C4-2B (cell line): Measurements from ENCODE around the gene AVL9.
"Not testable (repeated sequence)": the region's sequence is repeated elsewhere in the genome, so short reads cannot be mapped to it uniquely, and the experiment has no call there.

Source experiments
- H3K27ac ChIP-seq: fragments of 450-650 bp; 2 replicates; pipeline ENCODE4 v1.5.1; 2017
- ZFX ChIP-seq: fragments of 450-650 bp; IDR thresholded peaks from 2 replicates; pipeline ENCODE4 v1.6.1; 2017
- TF ChIP-seq, protein P1 (sequence below): fragments of 450-650 bp; conservative IDR thresholded peaks from 2 replicates; pipeline ENCODE4 v1.5.1; 2017; ENCODE audit warnings: mild to moderate bottlenecking

The AVL9 gene

DNA sequence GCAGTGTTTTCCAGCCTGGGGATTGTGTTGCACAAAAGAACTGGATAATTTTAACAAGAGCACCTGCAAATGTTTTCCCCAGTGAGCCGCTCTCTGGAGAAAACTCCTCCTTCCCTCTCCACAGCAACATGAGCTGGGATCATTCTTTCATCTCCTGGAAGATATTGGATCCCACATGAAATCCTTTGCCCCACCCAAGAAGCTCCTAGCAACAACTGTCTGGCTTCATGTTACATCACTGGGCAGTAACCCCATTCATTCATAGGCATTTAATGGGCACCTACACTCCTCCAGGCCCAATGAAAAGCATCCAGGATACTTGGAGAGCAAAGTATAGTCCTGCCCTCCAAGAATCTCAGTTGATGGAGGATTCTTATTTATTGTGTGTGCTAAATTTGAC, 32.3 kb upstream of the AVL9 start:
- no peak for TF ChIP-seq ZFX
- TF ChIP-seq, protein P1, sequence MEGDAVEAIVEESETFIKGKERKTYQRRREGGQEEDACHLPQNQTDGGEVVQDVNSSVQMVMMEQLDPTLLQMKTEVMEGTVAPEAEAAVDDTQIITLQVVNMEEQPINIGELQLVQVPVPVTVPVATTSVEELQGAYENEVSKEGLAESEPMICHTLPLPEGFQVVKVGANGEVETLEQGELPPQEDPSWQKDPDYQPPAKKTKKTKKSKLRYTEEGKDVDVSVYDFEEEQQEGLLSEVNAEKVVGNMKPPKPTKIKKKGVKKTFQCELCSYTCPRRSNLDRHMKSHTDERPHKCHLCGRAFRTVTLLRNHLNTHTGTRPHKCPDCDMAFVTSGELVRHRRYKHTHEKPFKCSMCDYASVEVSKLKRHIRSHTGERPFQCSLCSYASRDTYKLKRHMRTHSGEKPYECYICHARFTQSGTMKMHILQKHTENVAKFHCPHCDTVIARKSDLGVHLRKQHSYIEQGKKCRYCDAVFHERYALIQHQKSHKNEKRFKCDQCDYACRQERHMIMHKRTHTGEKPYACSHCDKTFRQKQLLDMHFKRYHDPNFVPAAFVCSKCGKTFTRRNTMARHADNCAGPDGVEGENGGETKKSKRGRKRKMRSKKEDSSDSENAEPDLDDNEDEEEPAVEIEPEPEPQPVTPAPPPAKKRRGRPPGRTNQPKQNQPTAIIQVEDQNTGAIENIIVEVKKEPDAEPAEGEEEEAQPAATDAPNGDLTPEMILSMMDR = no peak
- no peak overlapping the region; the same call in 1 of the 2 replicates for H3K27ac ChIP-seq

DNA sequence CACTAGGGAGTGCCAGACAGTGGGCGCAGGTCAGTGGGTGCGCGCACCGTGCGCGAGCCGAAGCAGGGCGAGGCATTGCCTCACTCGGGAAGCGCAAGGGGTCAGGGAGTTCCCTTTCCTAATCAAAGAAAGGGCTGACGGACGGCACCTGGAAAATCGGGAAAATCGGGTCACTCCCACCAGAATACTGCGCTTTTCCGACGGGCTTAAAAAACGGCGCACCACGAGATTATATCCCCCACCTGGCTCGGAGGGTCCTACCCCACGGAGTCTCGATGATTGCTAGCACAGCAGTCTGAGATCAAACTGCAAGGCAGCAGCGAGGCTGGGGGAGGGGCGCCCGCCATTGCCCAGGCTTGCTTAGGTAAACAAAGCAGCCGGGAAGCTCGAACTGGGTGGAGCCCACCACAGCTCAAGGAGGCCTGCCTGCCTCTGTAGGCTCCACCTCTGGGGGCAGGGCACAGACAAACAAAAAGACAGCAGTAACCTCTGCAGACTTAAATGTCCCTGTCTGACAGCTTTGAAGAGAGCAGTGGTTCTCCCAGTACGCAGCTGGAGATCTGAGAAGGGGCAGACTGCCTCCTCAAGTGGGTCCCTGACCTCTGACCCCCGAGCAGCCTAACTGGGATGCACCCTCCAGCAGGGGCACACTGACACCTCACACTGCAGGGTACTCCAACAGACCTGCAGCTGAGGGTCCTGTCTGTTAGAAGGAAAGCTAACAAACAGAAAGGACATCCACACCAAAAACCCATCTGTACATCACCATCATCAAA, 30.5 kb upstream of the AVL9 start:
- H3K27ac ChIP-seq = not testable (repeated sequence)

DNA sequence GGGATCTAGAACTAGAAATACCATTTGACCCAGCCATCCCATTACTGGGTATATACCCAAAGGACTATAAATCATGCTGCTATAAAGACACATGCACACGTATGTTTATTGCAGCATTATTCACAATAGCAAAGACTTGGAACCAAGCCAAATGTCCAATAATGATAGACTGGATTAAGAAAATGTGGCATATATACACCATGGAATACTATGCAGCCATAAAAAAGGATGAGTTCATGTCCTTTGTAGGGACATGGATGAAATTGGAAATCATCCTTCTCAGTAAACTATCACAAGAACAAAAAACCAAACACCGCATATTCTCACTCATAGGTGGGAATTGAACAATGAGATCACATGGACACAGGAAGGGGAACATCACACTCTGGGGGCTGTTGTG, 25.3 kb upstream of the AVL9 start:
- not testable (repeated sequence) for H3K27ac ChIP-seq

DNA sequence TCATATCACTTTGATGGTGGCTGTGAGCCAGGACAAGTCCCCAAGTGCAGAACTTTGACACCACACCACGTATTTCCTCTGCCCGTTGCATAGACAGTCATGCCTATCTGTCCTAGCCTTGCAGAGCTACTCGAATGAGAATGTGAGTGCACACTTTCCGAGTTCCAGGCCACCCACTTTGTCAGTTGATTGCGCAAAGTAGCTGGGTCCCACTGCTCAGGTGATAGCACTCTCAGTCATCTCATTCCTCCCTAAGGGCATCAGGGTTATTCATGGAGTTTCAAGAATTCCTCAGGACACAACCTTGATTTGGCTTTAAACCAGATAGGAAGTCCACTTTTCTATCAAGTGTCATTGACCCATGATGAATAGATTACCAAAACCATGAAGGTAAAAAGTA, 24.4 kb upstream of the AVL9 start:
- H3K27ac ChIP-seq = no peak overlapping the region
- TF ChIP-seq ZFX = no peak
- TF ChIP-seq, protein P1 = no peak

DNA sequence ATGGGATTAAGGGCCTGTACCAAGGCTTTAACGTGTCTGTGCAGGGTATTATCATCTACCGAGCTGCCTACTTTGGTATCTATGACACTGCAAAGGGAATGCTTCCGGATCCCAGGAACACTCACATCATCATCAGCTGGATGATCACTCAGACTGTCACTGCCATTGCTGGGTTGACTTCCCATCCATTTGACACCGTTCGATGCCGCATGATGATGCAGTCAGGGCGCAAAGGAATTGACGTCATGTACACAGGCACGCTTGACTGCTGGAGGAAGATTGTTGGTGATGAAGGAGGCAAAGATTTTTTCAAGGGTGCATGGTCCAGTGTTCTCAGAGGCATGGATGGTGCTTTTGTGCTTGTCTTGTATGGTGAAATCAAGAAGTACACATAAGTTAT, 23.3 kb upstream of the AVL9 start:
- TF ChIP-seq, protein P1 = no peak
- TF ChIP-seq ZFX = no peak
- no peak overlapping the region for H3K27ac ChIP-seq

DNA sequence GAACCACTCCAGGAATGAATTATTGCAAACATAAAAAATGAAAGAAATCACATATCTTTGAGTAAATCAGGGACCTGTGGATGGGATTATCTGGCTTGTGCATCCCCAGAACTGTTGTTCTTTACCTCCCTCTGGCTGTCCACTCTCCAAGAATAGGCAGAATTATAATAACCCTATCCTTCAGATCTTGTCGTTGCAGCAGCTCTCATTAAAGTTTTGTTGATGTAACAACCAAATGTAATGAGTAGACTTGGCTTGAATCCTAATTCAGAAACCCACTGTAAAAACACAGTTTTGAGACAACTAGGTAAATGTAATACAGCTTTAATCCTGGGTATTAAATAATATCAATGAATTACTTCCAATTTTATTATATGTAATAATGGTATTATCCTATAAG, 21.3 kb upstream of the AVL9 start:
- H3K27ac ChIP-seq = no peak overlapping the region
- no peak for TF ChIP-seq ZFX

DNA sequence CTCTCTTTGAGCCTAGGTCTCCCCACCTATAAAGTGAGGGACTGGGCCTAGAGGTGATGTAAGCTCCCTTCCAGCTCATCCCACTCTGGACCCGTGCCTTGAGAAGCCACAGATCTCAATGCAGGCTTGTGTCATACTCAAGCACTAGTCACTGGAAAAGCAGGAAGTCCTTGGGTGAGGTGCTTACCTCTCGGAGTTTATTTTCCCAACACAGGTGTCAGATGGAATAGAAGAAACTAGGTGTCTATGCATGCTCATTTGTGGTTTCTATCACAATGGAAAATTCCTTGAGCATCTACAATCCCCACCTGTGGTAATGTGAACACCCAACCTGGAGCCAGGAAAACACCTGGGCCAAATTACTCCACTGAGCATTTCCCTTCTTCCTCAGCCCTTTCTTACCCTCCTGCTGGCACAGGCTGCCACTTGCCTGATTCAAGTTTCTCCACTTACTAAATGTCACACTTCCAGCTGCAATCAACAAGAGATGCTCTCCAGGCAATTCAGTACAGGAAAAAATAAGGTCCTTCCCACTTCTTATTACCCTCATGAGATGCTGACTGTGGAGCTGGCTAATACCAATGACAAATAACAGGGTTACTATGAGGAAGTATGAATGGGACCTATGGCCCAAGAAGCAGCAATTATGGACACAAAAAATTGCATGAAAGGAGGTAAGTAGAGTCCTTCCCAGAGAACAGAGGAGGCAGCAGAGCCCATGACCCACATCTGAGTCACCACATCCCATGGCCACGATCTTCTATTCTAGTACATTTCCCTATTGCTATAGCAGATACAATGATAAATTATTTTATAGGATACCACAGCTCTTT, 18.3 kb upstream of the AVL9 start:
- no peak for TF ChIP-seq ZFX
- TF ChIP-seq, protein P1 = no peak
- H3K27ac ChIP-seq = no peak overlapping the region

DNA sequence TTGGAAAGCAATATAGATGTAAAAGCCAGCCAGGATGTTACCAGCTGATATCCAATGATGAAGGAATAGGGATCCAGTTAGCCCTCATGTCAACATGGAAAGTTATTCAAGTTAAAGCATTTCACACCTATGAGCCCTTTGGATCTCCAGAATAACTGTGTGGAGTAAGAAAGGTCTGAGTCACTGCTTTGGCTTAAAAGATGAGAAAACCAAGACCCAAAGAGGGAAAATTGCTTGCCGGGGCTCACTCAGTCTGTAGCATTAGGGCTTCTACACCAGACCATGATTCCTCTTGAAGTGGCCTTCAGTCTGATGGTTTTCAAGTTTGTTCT, 17.7 kb upstream of the AVL9 start:
- TF ChIP-seq ZFX = no peak
- TF ChIP-seq, protein P1 = no peak
- H3K27ac ChIP-seq = no peak overlapping the region

DNA sequence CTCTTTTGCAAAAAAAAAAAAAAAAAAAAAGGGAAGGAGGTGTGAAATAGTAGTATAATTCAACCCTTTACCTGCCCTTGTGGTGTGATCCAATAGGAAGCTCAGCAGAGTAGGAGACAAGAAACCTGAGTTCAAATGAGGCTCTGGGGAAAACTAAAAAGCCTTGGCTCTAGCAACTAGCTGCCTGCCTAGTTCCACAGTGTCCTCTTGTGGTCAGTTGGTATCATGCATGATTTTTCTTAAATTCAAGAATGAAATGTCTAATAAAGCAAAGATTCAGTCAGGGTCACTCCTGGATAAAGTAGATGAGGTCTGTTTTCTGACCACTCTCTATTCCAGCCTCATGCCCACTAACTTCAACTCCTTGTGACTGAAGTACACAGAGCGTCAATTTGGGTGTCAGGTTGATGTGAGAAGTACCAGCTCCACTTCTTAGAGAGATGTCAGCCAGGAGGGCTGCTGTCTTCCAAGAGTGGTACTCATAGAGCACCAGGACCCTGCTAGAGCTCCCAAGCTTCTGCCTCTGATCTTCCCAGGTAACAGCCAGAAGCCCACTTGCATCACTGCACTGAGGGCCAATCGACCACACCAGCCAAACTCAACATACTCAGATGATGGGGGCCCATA, 15.6 kb upstream of the AVL9 start:
- no peak overlapping the region for H3K27ac ChIP-seq

More for the DNA sequence above, 15.6 kb upstream of the AVL9 start:
- TF ChIP-seq, protein P1 = peak; percentile 89
- TF ChIP-seq ZFX = no peak
